Measurements from ENCODE around the gene CST9L. TPM values are rescaled to one million over a fixed set of nuclear protein-coding genes. Genes with fewer than 3 reads are reported as not detected.

Gene CST9L
- total and polyA plus RNA-seq, 4 donors, result not detected

- no peaks in the 10 kb centered on the region for H3K9me3 ChIP-seq (ENCODE audit: control insufficient read depth in 4 of 4, low read length in 3 of 4)
- no peak for DNase-seq (ENCODE audit: low spot score)
- no peaks in the 10 kb centered on the region for H3K4me1 ChIP-seq (ENCODE audit: control insufficient read depth in 4 of 4, insufficient read depth in 4 of 4, low read length in 3 of 4)
- TF ChIP-seq HNF4G (IDR thresholded peaks at IDR 0.05), result no peak
- H3K27ac ChIP-seq (ENCODE audit: low read depth in 1 of 2, low read length in 2 of 2), result no peak overlapping the region
- H3K9ac ChIP-seq (ENCODE audit: low read depth in 1 of 2, low read length in 2 of 2), result no peak overlapping the region
- no peaks in the 10 kb centered on the region for H3K36me3 ChIP-seq (ENCODE audit: control insufficient read depth in 4 of 4, insufficient read depth in 3 of 4, low read depth in 1 of 4, low read length in 3 of 4)
- H3K27me3 ChIP-seq (ENCODE audit: control insufficient read depth in 4 of 4, insufficient read depth in 4 of 4, low read length in 3 of 4), result peaks cover 0 to 2% (median 0%) of the 10 kb centered on the region in 4 donors
- no peak overlapping the region for H3K4me3 ChIP-seq (ENCODE audit: low read depth in 1 of 3, low read length in 3 of 3)
- WGBS, result 66% methylated on average over 5 of the region's 5 CpGs
These were observed 17.8 kb upstream of the CST9L start for GRCh38 chr20:23585808-23586734.

- TF ChIP-seq EGR1 (IDR thresholded peaks at IDR 0.05; ENCODE audit: low read depth in 2 of 2) (no peak), HNF4G (IDR thresholded peaks at IDR 0.05) (no peak), HNF4A (conservative IDR thresholded peaks at IDR 0.05) (no peak), JUND (IDR thresholded peaks at IDR 0.05) (no peak), YY1 (IDR thresholded peaks at IDR 0.05) (no peak), FOXA2 (IDR thresholded peaks at IDR 0.05) (no peak), REST (IDR thresholded peaks at IDR 0.05) (no peak), NR2F2 (IDR thresholded peaks at IDR 0.05) (no peak)
- H3K27ac ChIP-seq (ENCODE audit: low read depth in 1 of 2, low read length in 2 of 2), result no peak overlapping the region
- H3K9ac ChIP-seq (ENCODE audit: low read depth in 1 of 2, low read length in 2 of 2), result no peak overlapping the region
- H3K27me3 ChIP-seq (ENCODE audit: control insufficient read depth in 4 of 4, insufficient read depth in 4 of 4, low read length in 3 of 4), result peaks cover 0 to 2% (median 0%) of the 10 kb centered on the region in 4 donors
- no peaks in the 10 kb centered on the region for H3K4me1 ChIP-seq (ENCODE audit: control insufficient read depth in 4 of 4, insufficient read depth in 4 of 4, low read length in 3 of 4)
- DNase-seq (ENCODE audit: low spot score), result no peak
- 84% methylated on average over 5 of the region's 5 CpGs for WGBS
- no peaks in the 10 kb centered on the region for H3K9me3 ChIP-seq (ENCODE audit: control insufficient read depth in 4 of 4, low read length in 3 of 4)
- no peaks in the 10 kb centered on the region for H3K36me3 ChIP-seq (ENCODE audit: control insufficient read depth in 4 of 4, insufficient read depth in 3 of 4, low read depth in 1 of 4, low read length in 3 of 4)
- H3K4me3 ChIP-seq (ENCODE audit: low read depth in 1 of 3, low read length in 3 of 3), result no peak overlapping the region
These were observed 17.1 kb upstream of the CST9L start for GRCh38 chr20:23585449-23585807.

- H3K27me3 ChIP-seq (ENCODE audit: control insufficient read depth in 4 of 4, insufficient read depth in 4 of 4, low read length in 3 of 4), result peaks cover 0 to 2% (median 0%) of the 10 kb centered on the region in 4 donors
- DNase-seq (ENCODE audit: low spot score), result no peak
- H3K9ac ChIP-seq (ENCODE audit: low read depth in 1 of 2, low read length in 2 of 2), result no peak overlapping the region
- H3K27ac ChIP-seq (ENCODE audit: low read depth in 1 of 2, low read length in 2 of 2), result no peak overlapping the region
- no peak overlapping the region for H3K4me3 ChIP-seq (ENCODE audit: low read depth in 1 of 3, low read length in 3 of 3)
- H3K4me1 ChIP-seq (ENCODE audit: control insufficient read depth in 4 of 4, insufficient read depth in 4 of 4, low read length in 3 of 4), result no peaks in the 10 kb centered on the region
- H3K9me3 ChIP-seq (ENCODE audit: control insufficient read depth in 4 of 4, low read length in 3 of 4), result no peaks in the 10 kb centered on the region
- WGBS, result 68% methylated on average over 5 of the region's 5 CpGs
- no peaks in the 10 kb centered on the region for H3K36me3 ChIP-seq (ENCODE audit: control insufficient read depth in 4 of 4, insufficient read depth in 3 of 4, low read depth in 1 of 4, low read length in 3 of 4)
- TF ChIP-seq HNF4A (conservative IDR thresholded peaks at IDR 0.05) (no peak), TAF1 (conservative IDR thresholded peaks at IDR 0.05) (no peak), YY1 (IDR thresholded peaks at IDR 0.05) (no peak), HNF4G (IDR thresholded peaks at IDR 0.05) (no peak), REST (IDR thresholded peaks at IDR 0.05) (no peak), GABPA (IDR thresholded peaks at IDR 0.05 in 1 of 2, conservative IDR thresholded peaks at IDR 0.05 in 1 of 2) (no peak), FOXA2 (IDR thresholded peaks at IDR 0.05) (no peak), EGR1 (IDR thresholded peaks at IDR 0.05; ENCODE audit: low read depth in 2 of 2) (no peak), RAD21 (IDR thresholded peaks at IDR 0.05) (no peak), ATF3 (IDR thresholded peaks at IDR 0.05) (no peak), SP1 (IDR thresholded peaks at IDR 0.05) (no peak), JUND (IDR thresholded peaks at IDR 0.05) (no peak), FOXA1 (IDR thresholded peaks at IDR 0.05) (no peak)
- TF ChIP-seq, protein P1, sequence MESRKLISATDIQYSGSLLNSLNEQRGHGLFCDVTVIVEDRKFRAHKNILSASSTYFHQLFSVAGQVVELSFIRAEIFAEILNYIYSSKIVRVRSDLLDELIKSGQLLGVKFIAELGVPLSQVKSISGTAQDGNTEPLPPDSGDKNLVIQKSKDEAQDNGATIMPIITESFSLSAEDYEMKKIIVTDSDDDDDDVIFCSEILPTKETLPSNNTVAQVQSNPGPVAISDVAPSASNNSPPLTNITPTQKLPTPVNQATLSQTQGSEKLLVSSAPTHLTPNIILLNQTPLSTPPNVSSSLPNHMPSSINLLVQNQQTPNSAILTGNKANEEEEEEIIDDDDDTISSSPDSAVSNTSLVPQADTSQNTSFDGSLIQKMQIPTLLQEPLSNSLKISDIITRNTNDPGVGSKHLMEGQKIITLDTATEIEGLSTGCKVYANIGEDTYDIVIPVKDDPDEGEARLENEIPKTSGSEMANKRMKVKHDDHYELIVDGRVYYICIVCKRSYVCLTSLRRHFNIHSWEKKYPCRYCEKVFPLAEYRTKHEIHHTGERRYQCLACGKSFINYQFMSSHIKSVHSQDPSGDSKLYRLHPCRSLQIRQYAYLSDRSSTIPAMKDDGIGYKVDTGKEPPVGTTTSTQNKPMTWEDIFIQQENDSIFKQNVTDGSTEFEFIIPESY (IDR thresholded peaks at IDR 0.05), result no peak
These were observed 16.3 kb upstream of the CST9L start for GRCh38 chr20:23584434-23585199.

Data from liver (tissue), 9 donors.